Mucosa of descending colon (tissue), 3 donors: Measurements from ENCODE around the gene OBSCN. TPM values are rescaled to one million over a fixed set of nuclear protein-coding genes. Genes with fewer than 3 reads are reported as not detected.

Source experiments
- ATAC-seq: fragments of 200-7000 bp; cut with Tn5 transposase; one replicate; pipeline ENCODE4 v1.9.1; 2020; ENCODE audit warnings: mild to moderate bottlenecking, moderate library complexity
- DNase-seq, 3 donors: peaks; one replicate each; pipeline ENCODE4 v3.0.0-alpha.2; 2020
- H3K36me3 ChIP-seq: fragments of 200-600 bp; one replicate; pipeline ENCODE4 v1.8.0; 2021; ENCODE audit warnings: low read depth, mild to moderate bottlenecking
- H3K4me1 ChIP-seq: fragments of 200-600 bp; one replicate; pipeline ENCODE4 v1.8.0; 2021; ENCODE audit warnings: low read depth, mild to moderate bottlenecking
- H3K4me3 ChIP-seq: fragments of 200-600 bp; one replicate; pipeline ENCODE4 v1.8.0; 2021; ENCODE audit warnings: mild to moderate bottlenecking
- H3K9me3 ChIP-seq: fragments of 200-600 bp; one replicate; pipeline ENCODE4 v1.8.0; 2021; ENCODE audit warnings: mild to moderate bottlenecking
- CTCF ChIP-seq: fragments of 200-600 bp; IDR thresholded peaks from one replicate; pipeline ENCODE4 v1.8.0; 2022; ENCODE audit warnings: antibody characterized with exemption, mild to moderate bottlenecking
- intact Hi-C, 2 donors: fragments of 100-400 bp; cut with DNase I in 1 of 2; cut with micrococcal nuclease in 1 of 2; formaldehyde crosslinking; loops; one replicate each; pipeline versions ENCODE4 v1.11.0 to v1.11.1; 2022; cut with DNase I, micrococcal nuclease
- total RNA-seq, 3 donors: library from RNA; stranded (reverse); fragmentation: NEBNext Ultra II Directional in 2 of 3; extraction: Animal tissue kit (Norgen Biotek cat#: 25700) in 2 of 3; gene quantifications; one replicate each; pipeline versions ENCODE4 v1.2.1 to v1.2.4, GENCODE V29; 2021 to 2023
- donor health status: DM: no; HTN: no; CAD: no; lungs with moderate emphysema.
- donor health status: DM: no; HTN: no; CAD: no.
- donor health status: DM: no; HTN: yes; CAD: no.

Gene OBSCN
- total RNA-seq, 3 donors from 2014 or later, result 4.2 to 30.9 (median 7.5) TPM

DNA sequence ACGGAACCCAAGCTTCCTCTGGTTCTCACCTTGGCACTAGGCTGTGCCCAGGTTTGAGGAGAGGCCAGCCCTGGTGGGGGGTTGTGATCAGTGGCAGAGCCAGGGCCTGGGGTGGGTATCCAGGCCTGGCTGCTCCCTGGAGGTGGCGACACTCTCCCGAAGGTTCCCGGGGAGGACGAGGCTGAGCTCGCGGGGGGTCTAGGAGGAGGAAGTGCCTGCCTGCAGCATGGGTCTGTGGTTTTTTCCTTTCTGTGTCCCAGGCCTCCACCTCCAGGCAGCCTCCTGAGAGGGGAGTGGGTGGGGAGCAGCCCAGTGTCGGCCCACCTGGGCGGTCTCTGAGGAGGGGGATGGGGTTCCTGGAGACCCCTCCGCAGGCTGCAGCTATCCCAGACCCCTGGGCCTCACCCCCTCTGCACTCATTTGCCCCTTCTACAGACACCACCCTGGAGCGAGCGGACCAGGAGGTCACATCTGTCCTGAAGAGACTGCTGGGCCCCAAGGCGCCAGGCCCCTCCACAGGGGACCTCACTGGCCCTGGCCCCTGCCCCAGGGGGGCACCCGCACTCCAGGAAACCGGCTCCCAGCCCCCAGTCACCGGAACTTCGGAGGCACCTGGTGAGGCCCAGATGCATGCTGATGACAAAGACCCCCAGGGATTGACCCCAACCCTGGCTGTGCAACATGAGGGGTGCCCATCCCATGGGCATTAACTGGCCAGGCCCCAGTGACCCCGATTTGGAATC, 154.5 kb downstream of the OBSCN start:
- Histone ChIP-seq H3K4me3 (no peak overlapping the region), H3K9me3 (no peaks in the 10 kb centered on the region), H3K36me3 (no peaks in the 10 kb centered on the region), H3K4me1 (no peaks in the 10 kb centered on the region)
- intact Hi-C loops, result no loop called here
- peak in 1 of 3 donors; percentile 17 for DNase-seq
- ATAC-seq, result no peak
- TF ChIP-seq CTCF, result no peak

DNA sequence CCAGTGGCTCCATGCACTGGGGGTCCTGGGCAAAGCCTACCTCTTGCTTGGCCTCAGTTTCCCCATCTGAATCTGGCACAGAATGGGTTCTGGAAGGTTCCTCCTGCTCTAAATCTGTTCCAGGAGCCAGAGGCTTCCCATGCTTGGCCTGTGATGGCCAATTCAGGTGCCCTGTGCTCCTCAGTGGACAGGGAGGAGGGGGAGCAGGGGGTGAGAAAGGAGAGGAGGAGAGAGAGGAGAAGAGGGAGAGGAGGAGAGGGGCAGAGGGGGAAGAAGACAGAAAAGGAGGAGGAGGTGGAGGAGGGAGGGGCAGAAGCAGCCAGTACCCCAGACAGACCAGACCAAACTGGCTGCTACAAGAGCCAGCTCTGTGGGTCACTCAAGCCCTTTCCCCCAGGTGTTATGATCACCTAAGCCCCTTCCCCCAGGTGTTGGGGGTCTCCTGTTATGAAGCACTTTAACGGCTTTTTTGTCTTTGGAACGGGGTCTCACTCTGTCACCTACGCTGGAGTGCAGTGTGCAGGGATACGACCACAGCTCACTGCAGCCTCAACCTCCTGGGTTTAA, 155.1 kb downstream of the OBSCN start:
- H3K36me3 ChIP-seq, result no peaks in the 10 kb centered on the region
- no peak for TF ChIP-seq CTCF
- no peak overlapping the region for H3K4me3 ChIP-seq
- H3K9me3 ChIP-seq, result no peaks in the 10 kb centered on the region
- H3K4me1 ChIP-seq, result no peaks in the 10 kb centered on the region
- intact Hi-C loops, result no loop called here
- ATAC-seq, result no peak
- peak in 2 of 3 donors; percentile 1 to 12 for DNase-seq

DNA sequence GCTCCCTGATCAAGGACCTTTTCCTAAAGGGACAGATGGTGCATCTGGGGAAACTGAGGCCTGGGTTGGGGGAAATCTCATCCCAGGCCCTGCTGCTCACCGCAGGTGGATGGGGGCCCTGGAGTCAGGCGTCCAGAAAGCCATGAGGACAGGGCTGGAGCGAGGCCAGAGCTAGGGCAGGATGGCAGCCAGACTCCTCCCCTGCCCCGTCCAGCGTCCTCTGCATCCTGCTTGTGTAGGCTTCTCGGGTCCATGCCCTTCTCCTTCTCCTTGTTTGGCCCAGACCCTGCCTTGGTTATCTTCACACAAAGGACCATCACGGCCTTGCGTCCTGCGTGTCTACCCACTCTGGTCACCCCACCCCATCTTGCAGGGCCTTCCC, 155.8 kb downstream of the OBSCN start:
- DNase-seq (peak in 1 of 3 donors; percentile 8), ATAC-seq (no peak)
- no peak for TF ChIP-seq CTCF
- intact Hi-C loops, result no loop called here
- H3K4me3 ChIP-seq, result no peak overlapping the region
- no peaks in the 10 kb centered on the region for H3K9me3 ChIP-seq
- H3K36me3 ChIP-seq, result no peaks in the 10 kb centered on the region
- H3K4me1 ChIP-seq, result no peaks in the 10 kb centered on the region

GRCh38 chr1:228364068-228364705, 156.3 kb downstream of the OBSCN start:
- Histone ChIP-seq H3K4me3 (no peak overlapping the region), H3K9me3 (no peaks in the 10 kb centered on the region), H3K36me3 (no peaks in the 10 kb centered on the region), H3K4me1 (no peaks in the 10 kb centered on the region)
- intact Hi-C loops, result no loop called here
- DNase-seq, result peak in 2 of 3 donors; percentile 12 to 16
- no peak for TF ChIP-seq CTCF
- ATAC-seq, result no peak

GRCh38 chr1:228364706-228365213, 156.9 kb downstream of the OBSCN start:
- intact Hi-C loops, result no loop called here
- no peaks in the 10 kb centered on the region for H3K36me3 ChIP-seq
- ATAC-seq (no peak), DNase-seq (peak in 2 of 3 donors; percentile 13 to 41)
- TF ChIP-seq CTCF, result no peak
- no peak overlapping the region for H3K4me3 ChIP-seq
- H3K4me1 ChIP-seq, result no peaks in the 10 kb centered on the region
- no peaks in the 10 kb centered on the region for H3K9me3 ChIP-seq
